Measurements from ENCODE around the gene EEA1. TPM values are rescaled to one million over a fixed set of nuclear protein-coding genes. Genes with fewer than 3 reads are reported as not detected.

The EEA1 gene
- total RNA-seq, 1 experiment from 2014 or later, result 14.9 TPM

GRCh38 chr12:92961949-92962348 lies 32.9 kb upstream of the EEA1 start:
- Histone ChIP-seq H3K79me1 (ENCODE audit: insufficient read depth, low read depth, low read length, poor library complexity, severe bottlenecking) (no peaks in the 10 kb centered on the region), H3K56ac (ENCODE audit: insufficient read length, low read depth, low read length) (no peak overlapping the region), H3K23me2 (ENCODE audit: insufficient read length, low read depth, low read length, poor library complexity, severe bottlenecking) (no peaks in the 10 kb centered on the region), H3K23ac (ENCODE audit: insufficient read length, low read depth, low read length) (no peak overlapping the region), H2BK12ac (ENCODE audit: insufficient read length, low read depth, low read length) (no peak overlapping the region), H4K91ac (ENCODE audit: insufficient read length, low read depth, low read length) (no peak overlapping the region), H3T11ph (ENCODE audit: low read length) (no peak overlapping the region), H3K9ac (ENCODE audit: extremely low read depth, insufficient read length, low read length) (no peak overlapping the region), H2BK20ac (ENCODE audit: low read depth, low read length, poor library complexity, severe bottlenecking) (no peak overlapping the region), H3K4ac (ENCODE audit: low read depth, low read length) (no peak overlapping the region), H2BK120ac (ENCODE audit: low read depth, low read length, poor library complexity, severe bottlenecking) (no peak overlapping the region), H4K5ac (ENCODE audit: insufficient read length, low read depth, low read length) (no peak overlapping the region), H3K9me3 (ENCODE audit: control insufficient read depth, low read depth, low read length) (no peaks in the 10 kb centered on the region), H2AK5ac (ENCODE audit: insufficient read length, low read length) (no peak overlapping the region), H2AFZ (ENCODE audit: low read length) (no peak overlapping the region), H2BK5ac (ENCODE audit: insufficient read length, low read length) (no peak overlapping the region), H3K4me2 (ENCODE audit: insufficient read depth, insufficient read length, low read length) (no peak overlapping the region), H4K8ac (replicated peaks; ENCODE audit: insufficient read length, low read depth, low read length) (no peak overlapping the region), H3K27me3 (ENCODE audit: insufficient read depth, low read length) (peaks cover 2% of the 10 kb centered on the region; the same call in 1 of the 2 replicates), H3K4me1 (ENCODE audit: insufficient read depth, low read length) (no peaks in the 10 kb centered on the region), H3K79me2 (ENCODE audit: insufficient read depth, low read length) (no peaks in the 10 kb centered on the region), H4K20me1 (ENCODE audit: control insufficient read depth, insufficient read depth, insufficient read length) (no peaks in the 10 kb centered on the region), H3K14ac (ENCODE audit: insufficient read depth, low read length) (no peak overlapping the region), H2BK15ac (ENCODE audit: low read depth, low read length) (no peak overlapping the region), H3K18ac (ENCODE audit: insufficient read length, low read depth, low read length) (no peak overlapping the region), H3K27ac (ENCODE audit: insufficient read length, low read depth, low read length) (no peak overlapping the region)
- no peak for DNase-seq
- Mint-ChIP-seq H3K4me1 (peaks cover 11 to 14% of the 10 kb centered on the region in 2 experiments), H3K9me3 (peaks cover 3 to 4% of the 10 kb centered on the region in 2 experiments; a peak in 4 of 5 replicates), H3K36me3 (ENCODE audit: insufficient read depth in 1 of 3, low read depth in 3 of 3) (peaks cover 0 to 5% (median 2%) of the 10 kb centered on the region in 3 experiments; a peak in 2 of 7 replicates), H3K27ac (no peak overlapping the region), H3K4me3 (no peak overlapping the region), H3K27me3 (ENCODE audit: low read depth) (no peaks in the 10 kb centered on the region; the same call in 1 of the 2 replicates)
- no CpG with 5 or more reads among the region's 3 CpGs for WGBS (ENCODE audit: extremely low coverage, insufficient read length, low lambda C conversion rate)
- TF ChIP-seq CTCF (conservative IDR thresholded peaks at IDR 0.05), result no peak

Measured in H9 (cell line).